ENCODE results near the gene NEXN. TPM values are rescaled to one million over a fixed set of nuclear protein-coding genes. Genes with fewer than 3 reads are reported as not detected.

NEXN gene
- polyA plus RNA-seq, 1 of the 3 experiments (the other 2 are of a cell fraction), result 3.6 TPM

DNA sequence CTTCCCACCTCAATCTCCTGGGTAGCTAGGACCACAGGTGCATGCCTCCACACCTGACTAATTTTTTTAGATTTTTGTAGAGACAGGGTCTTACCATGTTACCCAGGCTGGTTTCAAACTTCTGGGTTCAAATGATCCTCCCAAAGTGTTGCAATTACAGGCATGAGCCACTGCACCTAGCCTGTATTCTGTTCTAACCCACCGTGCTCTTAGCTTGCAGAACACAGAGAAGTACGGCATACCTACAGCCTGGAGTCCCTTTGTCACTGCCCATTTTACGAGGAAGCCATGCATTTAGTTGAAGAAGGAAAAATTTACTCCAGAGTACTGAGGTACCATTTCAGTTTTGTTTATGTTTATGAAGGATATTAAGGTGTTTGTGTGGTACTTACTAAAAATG is 29.7 kb upstream of the NEXN start:
- WGBS (ENCODE audit: low lambda C conversion rate), result 96% methylated on average over 3 of the region's 3 CpGs
- Histone ChIP-seq H3K27ac (ENCODE audit: low read depth in 2 of 2, low read length in 1 of 2) (no peak overlapping the region), H3K9me2 (no peaks in the 10 kb centered on the region), H3K4me1 (ENCODE audit: control insufficient read depth in 1 of 2, insufficient read depth in 2 of 2, low read depth in 1 of 2, low read length in 1 of 2) (no peaks in the 10 kb centered on the region), H3K9ac (no peak overlapping the region), H2AFZ (ENCODE audit: low read depth) (no peak overlapping the region), H3K4me2 (no peak overlapping the region), H3K36me3 (replicated peaks in 1 of 2; ENCODE audit: control insufficient read depth in 1 of 2, insufficient read depth in 2 of 2, low read length in 1 of 2) (peaks cover 15 to 41% of the 10 kb centered on the region in 2 experiments), H3K27me3 (ENCODE audit: insufficient read depth) (no peaks in the 10 kb centered on the region), H4K20me1 (ENCODE audit: insufficient read depth) (no peaks in the 10 kb centered on the region), H3K79me2 (ENCODE audit: insufficient read depth) (peaks cover 16% of the 10 kb centered on the region; the same call in 1 of the 2 replicates), H3F3A (replicated peaks; ENCODE audit: insufficient read depth) (no peaks in the 10 kb centered on the region), H3K9me3 (peaks cover 4% of the 10 kb centered on the region; the same call in 1 of the 2 replicates), H3K4me3 (ENCODE audit: low read depth in 2 of 2, low read length in 1 of 2) (no peak overlapping the region)
- no peak for DNase-seq
- TF ChIP-seq, protein P1, sequence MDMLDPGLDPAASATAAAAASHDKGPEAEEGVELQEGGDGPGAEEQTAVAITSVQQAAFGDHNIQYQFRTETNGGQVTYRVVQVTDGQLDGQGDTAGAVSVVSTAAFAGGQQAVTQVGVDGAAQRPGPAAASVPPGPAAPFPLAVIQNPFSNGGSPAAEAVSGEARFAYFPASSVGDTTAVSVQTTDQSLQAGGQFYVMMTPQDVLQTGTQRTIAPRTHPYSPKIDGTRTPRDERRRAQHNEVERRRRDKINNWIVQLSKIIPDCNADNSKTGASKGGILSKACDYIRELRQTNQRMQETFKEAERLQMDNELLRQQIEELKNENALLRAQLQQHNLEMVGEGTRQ (IDR thresholded peaks at IDR 0.05; ENCODE audit: borderline replicate concordance, low read depth, low read length), result no peak
- ChIA-PET POLR2A (no interaction called here), CTCF (interaction anchor here (0.8 kb wide), 1 partner anchor 31 kb away, joined by 3 read pairs; no protein-coding TSS in a partner anchor)

DNA sequence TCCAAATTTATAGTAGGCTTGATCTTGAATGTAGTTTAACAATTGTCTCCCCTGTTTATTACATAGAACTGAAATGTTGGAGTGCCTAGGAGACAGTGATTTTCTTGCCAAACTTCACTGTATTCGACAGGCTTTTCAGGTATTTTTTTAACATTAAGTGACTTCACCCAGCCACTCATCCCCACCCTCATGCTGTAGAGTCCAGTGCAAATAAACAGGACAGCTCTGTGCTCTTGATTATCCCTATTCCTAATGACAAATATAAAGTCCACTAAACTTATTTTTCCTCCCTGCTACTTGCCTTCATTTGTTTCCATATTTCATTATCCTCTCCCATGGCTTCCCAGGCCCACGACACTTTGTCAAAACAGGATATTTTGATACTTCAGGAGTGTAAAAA is 29.2 kb upstream of the NEXN start:
- no peak for DNase-seq
- H3K36me3 ChIP-seq (replicated peaks in 1 of 2; ENCODE audit: control insufficient read depth in 1 of 2, insufficient read depth in 2 of 2, low read length in 1 of 2), result peaks cover 15 to 41% of the 10 kb centered on the region in 2 experiments
- H3K9me3 ChIP-seq, result peaks cover 4% of the 10 kb centered on the region; the same call in 1 of the 2 replicates
- H3K4me3 ChIP-seq (ENCODE audit: low read depth in 2 of 2, low read length in 1 of 2), result no peak overlapping the region
- no peaks in the 10 kb centered on the region for H3K4me1 ChIP-seq (ENCODE audit: control insufficient read depth in 1 of 2, insufficient read depth in 2 of 2, low read depth in 1 of 2, low read length in 1 of 2)
- H3K27ac ChIP-seq (ENCODE audit: low read depth in 2 of 2, low read length in 1 of 2), result no peak overlapping the region
- no peaks in the 10 kb centered on the region for H4K20me1 ChIP-seq (ENCODE audit: insufficient read depth)
- WGBS (ENCODE audit: low lambda C conversion rate), result 93% methylated on average over 2 of the region's 2 CpGs
- no peak overlapping the region for H2AFZ ChIP-seq (ENCODE audit: low read depth)
- TF ChIP-seq EP300 (IDR thresholded peaks at IDR 0.05; ENCODE audit: borderline replicate concordance in 1 of 2, low read depth in 1 of 2, low read length in 1 of 2) (no peak), TAF1 (IDR thresholded peaks at IDR 0.05; ENCODE audit: borderline replicate concordance, low read depth, low read length) (no peak), FOSL2 (IDR thresholded peaks at IDR 0.05; ENCODE audit: borderline replicate concordance, low read depth) (no peak), RXRA (IDR thresholded peaks at IDR 0.05; ENCODE audit: borderline replicate concordance, low read depth) (no peak), RFX5 (IDR thresholded peaks at IDR 0.05; ENCODE audit: low read length) (no peak), FOXM1 (IDR thresholded peaks at IDR 0.05; ENCODE audit: low read depth) (no peak)
- TF ChIP-seq, protein P2, sequence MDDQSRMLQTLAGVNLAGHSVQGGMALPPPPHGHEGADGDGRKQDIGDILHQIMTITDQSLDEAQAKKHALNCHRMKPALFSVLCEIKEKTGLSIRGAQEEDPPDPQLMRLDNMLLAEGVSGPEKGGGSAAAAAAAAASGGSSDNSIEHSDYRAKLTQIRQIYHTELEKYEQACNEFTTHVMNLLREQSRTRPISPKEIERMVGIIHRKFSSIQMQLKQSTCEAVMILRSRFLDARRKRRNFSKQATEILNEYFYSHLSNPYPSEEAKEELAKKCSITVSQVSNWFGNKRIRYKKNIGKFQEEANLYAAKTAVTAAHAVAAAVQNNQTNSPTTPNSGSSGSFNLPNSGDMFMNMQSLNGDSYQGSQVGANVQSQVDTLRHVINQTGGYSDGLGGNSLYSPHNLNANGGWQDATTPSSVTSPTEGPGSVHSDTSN (IDR thresholded peaks at IDR 0.05), result no peak
- TF ChIP-seq, protein P3, sequence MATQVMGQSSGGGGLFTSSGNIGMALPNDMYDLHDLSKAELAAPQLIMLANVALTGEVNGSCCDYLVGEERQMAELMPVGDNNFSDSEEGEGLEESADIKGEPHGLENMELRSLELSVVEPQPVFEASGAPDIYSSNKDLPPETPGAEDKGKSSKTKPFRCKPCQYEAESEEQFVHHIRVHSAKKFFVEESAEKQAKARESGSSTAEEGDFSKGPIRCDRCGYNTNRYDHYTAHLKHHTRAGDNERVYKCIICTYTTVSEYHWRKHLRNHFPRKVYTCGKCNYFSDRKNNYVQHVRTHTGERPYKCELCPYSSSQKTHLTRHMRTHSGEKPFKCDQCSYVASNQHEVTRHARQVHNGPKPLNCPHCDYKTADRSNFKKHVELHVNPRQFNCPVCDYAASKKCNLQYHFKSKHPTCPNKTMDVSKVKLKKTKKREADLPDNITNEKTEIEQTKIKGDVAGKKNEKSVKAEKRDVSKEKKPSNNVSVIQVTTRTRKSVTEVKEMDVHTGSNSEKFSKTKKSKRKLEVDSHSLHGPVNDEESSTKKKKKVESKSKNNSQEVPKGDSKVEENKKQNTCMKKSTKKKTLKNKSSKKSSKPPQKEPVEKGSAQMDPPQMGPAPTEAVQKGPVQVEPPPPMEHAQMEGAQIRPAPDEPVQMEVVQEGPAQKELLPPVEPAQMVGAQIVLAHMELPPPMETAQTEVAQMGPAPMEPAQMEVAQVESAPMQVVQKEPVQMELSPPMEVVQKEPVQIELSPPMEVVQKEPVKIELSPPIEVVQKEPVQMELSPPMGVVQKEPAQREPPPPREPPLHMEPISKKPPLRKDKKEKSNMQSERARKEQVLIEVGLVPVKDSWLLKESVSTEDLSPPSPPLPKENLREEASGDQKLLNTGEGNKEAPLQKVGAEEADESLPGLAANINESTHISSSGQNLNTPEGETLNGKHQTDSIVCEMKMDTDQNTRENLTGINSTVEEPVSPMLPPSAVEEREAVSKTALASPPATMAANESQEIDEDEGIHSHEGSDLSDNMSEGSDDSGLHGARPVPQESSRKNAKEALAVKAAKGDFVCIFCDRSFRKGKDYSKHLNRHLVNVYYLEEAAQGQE (IDR thresholded peaks at IDR 0.05; ENCODE audit: low read depth, low read length), result no peak
- TF ChIP-seq, protein P4, sequence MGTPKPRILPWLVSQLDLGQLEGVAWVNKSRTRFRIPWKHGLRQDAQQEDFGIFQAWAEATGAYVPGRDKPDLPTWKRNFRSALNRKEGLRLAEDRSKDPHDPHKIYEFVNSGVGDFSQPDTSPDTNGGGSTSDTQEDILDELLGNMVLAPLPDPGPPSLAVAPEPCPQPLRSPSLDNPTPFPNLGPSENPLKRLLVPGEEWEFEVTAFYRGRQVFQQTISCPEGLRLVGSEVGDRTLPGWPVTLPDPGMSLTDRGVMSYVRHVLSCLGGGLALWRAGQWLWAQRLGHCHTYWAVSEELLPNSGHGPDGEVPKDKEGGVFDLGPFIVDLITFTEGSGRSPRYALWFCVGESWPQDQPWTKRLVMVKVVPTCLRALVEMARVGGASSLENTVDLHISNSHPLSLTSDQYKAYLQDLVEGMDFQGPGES (IDR thresholded peaks at IDR 0.05; ENCODE audit: low read depth, low read length), result no peak
- TF ChIP-seq, protein P5, sequence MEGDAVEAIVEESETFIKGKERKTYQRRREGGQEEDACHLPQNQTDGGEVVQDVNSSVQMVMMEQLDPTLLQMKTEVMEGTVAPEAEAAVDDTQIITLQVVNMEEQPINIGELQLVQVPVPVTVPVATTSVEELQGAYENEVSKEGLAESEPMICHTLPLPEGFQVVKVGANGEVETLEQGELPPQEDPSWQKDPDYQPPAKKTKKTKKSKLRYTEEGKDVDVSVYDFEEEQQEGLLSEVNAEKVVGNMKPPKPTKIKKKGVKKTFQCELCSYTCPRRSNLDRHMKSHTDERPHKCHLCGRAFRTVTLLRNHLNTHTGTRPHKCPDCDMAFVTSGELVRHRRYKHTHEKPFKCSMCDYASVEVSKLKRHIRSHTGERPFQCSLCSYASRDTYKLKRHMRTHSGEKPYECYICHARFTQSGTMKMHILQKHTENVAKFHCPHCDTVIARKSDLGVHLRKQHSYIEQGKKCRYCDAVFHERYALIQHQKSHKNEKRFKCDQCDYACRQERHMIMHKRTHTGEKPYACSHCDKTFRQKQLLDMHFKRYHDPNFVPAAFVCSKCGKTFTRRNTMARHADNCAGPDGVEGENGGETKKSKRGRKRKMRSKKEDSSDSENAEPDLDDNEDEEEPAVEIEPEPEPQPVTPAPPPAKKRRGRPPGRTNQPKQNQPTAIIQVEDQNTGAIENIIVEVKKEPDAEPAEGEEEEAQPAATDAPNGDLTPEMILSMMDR (IDR thresholded peaks at IDR 0.05), result no peak
- TF ChIP-seq, protein P6, sequence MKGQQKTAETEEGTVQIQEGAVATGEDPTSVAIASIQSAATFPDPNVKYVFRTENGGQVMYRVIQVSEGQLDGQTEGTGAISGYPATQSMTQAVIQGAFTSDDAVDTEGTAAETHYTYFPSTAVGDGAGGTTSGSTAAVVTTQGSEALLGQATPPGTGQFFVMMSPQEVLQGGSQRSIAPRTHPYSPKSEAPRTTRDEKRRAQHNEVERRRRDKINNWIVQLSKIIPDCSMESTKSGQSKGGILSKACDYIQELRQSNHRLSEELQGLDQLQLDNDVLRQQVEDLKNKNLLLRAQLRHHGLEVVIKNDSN (IDR thresholded peaks at IDR 0.05; ENCODE audit: borderline replicate concordance, low read depth), result no peak
- CTCF ChIA-PET, result no interaction called here
- no peak overlapping the region for H3K4me2 ChIP-seq
- H3K9me2 ChIP-seq, result no peaks in the 10 kb centered on the region
- POLR2A ChIA-PET, result no interaction called here
- no peak overlapping the region for H3K9ac ChIP-seq
- no peaks in the 10 kb centered on the region for H3K27me3 ChIP-seq (ENCODE audit: insufficient read depth)
- H3F3A ChIP-seq (replicated peaks; ENCODE audit: insufficient read depth), result no peaks in the 10 kb centered on the region
- peaks cover 12% of the 10 kb centered on the region; the same call in 1 of the 2 replicates for H3K79me2 ChIP-seq (ENCODE audit: insufficient read depth)
